SH-SY5Y (cell line): ENCODE measurements around the gene BANP.

Source experiments
- GATA2 ChIP-seq: IDR thresholded peaks from 2 replicates; pipeline ENCODE4 v1.6.1; 2011; ENCODE audit warnings: mild to moderate bottlenecking, low read depth, low read length
- GATA3 ChIP-seq: IDR thresholded peaks from 2 replicates; pipeline ENCODE4 v1.6.1; 2011; ENCODE audit warnings: low read depth, mild to moderate bottlenecking, low read length, moderate library complexity

GRCh38 chr16:88005181-88005581 is 53.9 kb downstream of the BANP start:
- no peak for TF ChIP-seq GATA2
- TF ChIP-seq GATA3, result no peak
